ENCODE measurements around the gene MAN1A2.
"Not testable (repeated sequence)": the region's sequence is repeated elsewhere in the genome, so short reads cannot be mapped to it uniquely, and the experiment has no call there.

Gene MAN1A2

GRCh38 chr1:117453958-117454357 lies 86.7 kb downstream of the MAN1A2 start:
- H2AFZ ChIP-seq (ENCODE audit: insufficient read depth, low read length, poor library complexity) = no peak overlapping the region
- no peak overlapping the region for H3K4me2 ChIP-seq (ENCODE audit: low read length)
- no peak overlapping the region for H2BK120ac ChIP-seq (ENCODE audit: insufficient read depth, low read length, poor library complexity)
- no CpG with 5 or more reads among the region's 2 CpGs for WGBS (ENCODE audit: extremely low coverage, insufficient coverage, insufficient read length)
- no peak overlapping the region for H2BK12ac ChIP-seq (ENCODE audit: low read length)
- H3K4ac ChIP-seq (ENCODE audit: low read depth, low read length) = no peak overlapping the region
- no peaks in the 10 kb centered on the region for H3K79me2 ChIP-seq (ENCODE audit: control insufficient read depth, insufficient read depth, low read length, poor library complexity)
- no peak overlapping the region for H3K4me3 ChIP-seq (ENCODE audit: low read depth, low read length)
- no peaks in the 10 kb centered on the region for H3K27me3 ChIP-seq (ENCODE audit: insufficient read depth, low read length)
- H3K36me3 ChIP-seq (ENCODE audit: control insufficient read depth in 1 of 2, insufficient read depth in 2 of 2, low read length in 2 of 2) = peaks cover 7 to 11% of the 10 kb centered on the region in 2 experiments
- no peak overlapping the region for H3K9ac ChIP-seq (ENCODE audit: low read length)
- H3K18ac ChIP-seq (ENCODE audit: low read length) = no peak overlapping the region
- no peak for DNase-seq
- no peak overlapping the region for H4K91ac ChIP-seq (ENCODE audit: low read depth, low read length)
- no peaks in the 10 kb centered on the region for H3K79me1 ChIP-seq (ENCODE audit: low read length)
- no peak overlapping the region for H3K27ac ChIP-seq (ENCODE audit: low read depth, low read length)
- no peaks in the 10 kb centered on the region for H3K4me1 ChIP-seq (ENCODE audit: control insufficient read depth in 1 of 2, insufficient read depth in 2 of 2, low read length in 2 of 2)
- H2AK5ac ChIP-seq (ENCODE audit: low read length) = no peak overlapping the region
- H3K14ac ChIP-seq (ENCODE audit: low read length) = no peak overlapping the region
- no peak overlapping the region for H3K23ac ChIP-seq (ENCODE audit: low read length)
- H4K12ac ChIP-seq (ENCODE audit: low read depth, low read length) = no peak overlapping the region
- H2BK5ac ChIP-seq (ENCODE audit: low read depth, low read length, poor library complexity) = no peak overlapping the region
- H4K8ac ChIP-seq (ENCODE audit: low read depth, low read length) = no peak overlapping the region
- H3K9me3 ChIP-seq (ENCODE audit: insufficient read depth, low read depth, low read length) = peaks cover 3% of the 10 kb centered on the region

DNA sequence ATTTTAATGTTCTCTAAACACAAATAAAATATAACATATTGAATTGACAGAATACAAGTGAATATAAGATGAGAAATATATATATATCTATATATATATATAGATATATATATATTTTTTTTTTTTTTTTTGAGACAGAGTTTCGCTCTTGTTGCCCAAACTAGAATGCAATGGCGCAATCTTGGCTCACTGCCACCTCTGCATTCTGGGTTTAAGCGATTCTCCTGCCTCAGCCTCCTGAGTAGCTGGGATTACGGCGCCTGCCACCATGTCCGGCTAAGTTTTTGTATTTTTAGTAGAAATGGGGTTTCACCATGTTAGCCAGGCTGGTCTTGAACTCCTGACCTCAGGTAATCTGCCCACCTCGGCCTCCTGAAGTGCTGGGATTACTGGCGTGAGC lies 91.2 kb downstream of the MAN1A2 start:
- H3K4me3 ChIP-seq (ENCODE audit: low read depth, low read length); H2AK5ac ChIP-seq (ENCODE audit: low read length); H3K79me1 ChIP-seq (ENCODE audit: low read length); H3K9me3 ChIP-seq (ENCODE audit: insufficient read depth, low read depth, low read length); H4K91ac ChIP-seq (ENCODE audit: low read depth, low read length); H3K4ac ChIP-seq (ENCODE audit: low read depth, low read length); H3K9ac ChIP-seq (ENCODE audit: low read length); H2BK120ac ChIP-seq (ENCODE audit: insufficient read depth, low read length, poor library complexity); H3K14ac ChIP-seq (ENCODE audit: low read length); H2AFZ ChIP-seq (ENCODE audit: insufficient read depth, low read length, poor library complexity); H3K23ac ChIP-seq (ENCODE audit: low read length); H3K27me3 ChIP-seq (ENCODE audit: insufficient read depth, low read length); H2BK12ac ChIP-seq (ENCODE audit: low read length); DNase-seq; H3K4me2 ChIP-seq (ENCODE audit: low read length); H3K36me3 ChIP-seq (ENCODE audit: control insufficient read depth in 1 of 2, insufficient read depth in 2 of 2, low read length in 2 of 2); H4K12ac ChIP-seq (ENCODE audit: low read depth, low read length); H3K18ac ChIP-seq (ENCODE audit: low read length); H4K8ac ChIP-seq (ENCODE audit: low read depth, low read length); H3K4me1 ChIP-seq (ENCODE audit: control insufficient read depth in 1 of 2, insufficient read depth in 2 of 2, low read length in 2 of 2); H3K79me2 ChIP-seq (ENCODE audit: control insufficient read depth, insufficient read depth, low read length, poor library complexity); H3K27ac ChIP-seq (ENCODE audit: low read depth, low read length); H2BK5ac ChIP-seq (ENCODE audit: low read depth, low read length, poor library complexity): not testable (repeated sequence)
- WGBS (ENCODE audit: extremely low coverage, insufficient coverage, insufficient read length) = no CpG with 5 or more reads among the region's 8 CpGs

DNA sequence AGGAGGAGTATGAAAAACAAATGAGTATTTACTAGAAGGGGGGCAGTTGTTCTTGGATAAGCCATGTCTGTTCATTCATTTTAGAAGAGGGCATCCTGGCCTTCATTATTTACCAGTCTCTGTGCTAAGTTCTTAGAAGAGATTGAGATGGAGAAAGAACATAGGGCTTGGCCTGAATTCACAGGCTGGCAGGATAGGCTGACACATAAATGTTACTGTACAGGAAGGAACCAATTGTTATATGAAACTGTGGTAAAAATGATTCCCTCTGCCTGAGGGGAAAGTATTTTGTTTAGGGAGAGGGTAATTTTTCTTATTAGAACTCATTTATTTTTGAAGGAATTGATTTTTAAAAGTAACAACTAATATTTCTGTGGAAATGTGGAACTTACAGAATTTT lies 99.5 kb downstream of the MAN1A2 start:
- Histone ChIP-seq H3K27ac (ENCODE audit: low read depth, low read length) (no peak overlapping the region), H3K27me3 (ENCODE audit: insufficient read depth, low read length) (no peaks in the 10 kb centered on the region), H2BK12ac (ENCODE audit: low read length) (no peak overlapping the region), H3K23ac (ENCODE audit: low read length) (no peak overlapping the region), H3K36me3 (ENCODE audit: control insufficient read depth in 1 of 2, insufficient read depth in 2 of 2, low read length in 2 of 2) (peaks cover 2 to 3% of the 10 kb centered on the region in 2 experiments), H3K18ac (ENCODE audit: low read length) (no peak overlapping the region), H4K91ac (ENCODE audit: low read depth, low read length) (no peak overlapping the region), H3K4me2 (ENCODE audit: low read length) (no peak overlapping the region), H3K79me1 (ENCODE audit: low read length) (no peaks in the 10 kb centered on the region), H3K14ac (ENCODE audit: low read length) (no peak overlapping the region), H3K79me2 (ENCODE audit: control insufficient read depth, insufficient read depth, low read length, poor library complexity) (no peaks in the 10 kb centered on the region), H2AK5ac (ENCODE audit: low read length) (no peak overlapping the region), H4K8ac (ENCODE audit: low read depth, low read length) (no peak overlapping the region), H2AFZ (ENCODE audit: insufficient read depth, low read length, poor library complexity) (no peak overlapping the region), H3K4me3 (ENCODE audit: low read depth, low read length) (no peak overlapping the region), H4K12ac (ENCODE audit: low read depth, low read length) (no peak overlapping the region), H3K9ac (ENCODE audit: low read length) (no peak overlapping the region), H2BK5ac (ENCODE audit: low read depth, low read length, poor library complexity) (no peak overlapping the region), H2BK120ac (ENCODE audit: insufficient read depth, low read length, poor library complexity) (no peak overlapping the region), H3K4ac (ENCODE audit: low read depth, low read length) (no peak overlapping the region), H3K9me3 (ENCODE audit: insufficient read depth, low read depth, low read length) (no peaks in the 10 kb centered on the region), H3K4me1 (ENCODE audit: control insufficient read depth in 1 of 2, insufficient read depth in 2 of 2, low read length in 2 of 2) (no peaks in the 10 kb centered on the region)
- DNase-seq = no peak

GRCh38 chr1:117467336-117467735 lies 100.1 kb downstream of the MAN1A2 start:
- no CpG with 5 or more reads among the region's 1 CpG for WGBS (ENCODE audit: extremely low coverage, insufficient coverage, insufficient read length)
- no peak overlapping the region for H3K9ac ChIP-seq (ENCODE audit: low read length)
- no peak overlapping the region for H2BK120ac ChIP-seq (ENCODE audit: insufficient read depth, low read length, poor library complexity)
- no peak overlapping the region for H2BK5ac ChIP-seq (ENCODE audit: low read depth, low read length, poor library complexity)
- no peak for DNase-seq
- no peak overlapping the region for H2BK12ac ChIP-seq (ENCODE audit: low read length)
- no peaks in the 10 kb centered on the region for H3K4me1 ChIP-seq (ENCODE audit: control insufficient read depth in 1 of 2, insufficient read depth in 2 of 2, low read length in 2 of 2)
- H4K8ac ChIP-seq (ENCODE audit: low read depth, low read length) = no peak overlapping the region
- H3K4me3 ChIP-seq (ENCODE audit: low read depth, low read length) = no peak overlapping the region
- no peak overlapping the region for H4K12ac ChIP-seq (ENCODE audit: low read depth, low read length)
- no peak overlapping the region for H3K27ac ChIP-seq (ENCODE audit: low read depth, low read length)
- no peak overlapping the region for H2AFZ ChIP-seq (ENCODE audit: insufficient read depth, low read length, poor library complexity)
- H3K36me3 ChIP-seq (ENCODE audit: control insufficient read depth in 1 of 2, insufficient read depth in 2 of 2, low read length in 2 of 2) = peaks cover 2 to 3% of the 10 kb centered on the region in 2 experiments
- no peak overlapping the region for H3K4ac ChIP-seq (ENCODE audit: low read depth, low read length)
- H3K79me2 ChIP-seq (ENCODE audit: control insufficient read depth, insufficient read depth, low read length, poor library complexity) = no peaks in the 10 kb centered on the region
- no peaks in the 10 kb centered on the region for H3K27me3 ChIP-seq (ENCODE audit: insufficient read depth, low read length)
- no peak overlapping the region for H3K4me2 ChIP-seq (ENCODE audit: low read length)
- no peak overlapping the region for H4K91ac ChIP-seq (ENCODE audit: low read depth, low read length)
- no peaks in the 10 kb centered on the region for H3K79me1 ChIP-seq (ENCODE audit: low read length)
- no peak overlapping the region for H3K23ac ChIP-seq (ENCODE audit: low read length)
- H2AK5ac ChIP-seq (ENCODE audit: low read length) = no peak overlapping the region
- no peak overlapping the region for H3K14ac ChIP-seq (ENCODE audit: low read length)
- H3K18ac ChIP-seq (ENCODE audit: low read length) = no peak overlapping the region
- H3K9me3 ChIP-seq (ENCODE audit: insufficient read depth, low read depth, low read length) = no peaks in the 10 kb centered on the region

- H3K36me3 ChIP-seq (ENCODE audit: control insufficient read depth in 1 of 2, insufficient read depth in 2 of 2, low read length in 2 of 2) = peaks cover 0 to 2% of the 10 kb centered on the region in 2 experiments
- no peaks in the 10 kb centered on the region for H3K4me1 ChIP-seq (ENCODE audit: control insufficient read depth in 1 of 2, insufficient read depth in 2 of 2, low read length in 2 of 2)
- H2AK5ac ChIP-seq (ENCODE audit: low read length) = no peak overlapping the region
- H2BK5ac ChIP-seq (ENCODE audit: low read depth, low read length, poor library complexity) = no peak overlapping the region
- no peak overlapping the region for H2AFZ ChIP-seq (ENCODE audit: insufficient read depth, low read length, poor library complexity)
- H4K12ac ChIP-seq (ENCODE audit: low read depth, low read length) = no peak overlapping the region
- no peak overlapping the region for H3K4me3 ChIP-seq (ENCODE audit: low read depth, low read length)
- no peak overlapping the region for H3K27ac ChIP-seq (ENCODE audit: low read depth, low read length)
- H3K23ac ChIP-seq (ENCODE audit: low read length) = no peak overlapping the region
- H3K27me3 ChIP-seq (ENCODE audit: insufficient read depth, low read length) = no peaks in the 10 kb centered on the region
- H4K8ac ChIP-seq (ENCODE audit: low read depth, low read length) = no peak overlapping the region
- H3K9ac ChIP-seq (ENCODE audit: low read length) = no peak overlapping the region
- no peak for DNase-seq
- no peak overlapping the region for H3K4ac ChIP-seq (ENCODE audit: low read depth, low read length)
- no peak overlapping the region for H4K91ac ChIP-seq (ENCODE audit: low read depth, low read length)
- no peaks in the 10 kb centered on the region for H3K79me1 ChIP-seq (ENCODE audit: low read length)
- no peak overlapping the region for H3K18ac ChIP-seq (ENCODE audit: low read length)
- H3K14ac ChIP-seq (ENCODE audit: low read length) = no peak overlapping the region
- H3K9me3 ChIP-seq (ENCODE audit: insufficient read depth, low read depth, low read length) = no peaks in the 10 kb centered on the region
- H3K4me2 ChIP-seq (ENCODE audit: low read length) = no peak overlapping the region
- no peak overlapping the region for H2BK12ac ChIP-seq (ENCODE audit: low read length)
- H3K79me2 ChIP-seq (ENCODE audit: control insufficient read depth, insufficient read depth, low read length, poor library complexity) = no peaks in the 10 kb centered on the region
- H2BK120ac ChIP-seq (ENCODE audit: insufficient read depth, low read length, poor library complexity) = no peak overlapping the region
These were observed 105.8 kb downstream of the MAN1A2 start for GRCh38 chr1:117473063-117473462.
